Measurements from ENCODE around the gene PPP1R36.

DNA sequence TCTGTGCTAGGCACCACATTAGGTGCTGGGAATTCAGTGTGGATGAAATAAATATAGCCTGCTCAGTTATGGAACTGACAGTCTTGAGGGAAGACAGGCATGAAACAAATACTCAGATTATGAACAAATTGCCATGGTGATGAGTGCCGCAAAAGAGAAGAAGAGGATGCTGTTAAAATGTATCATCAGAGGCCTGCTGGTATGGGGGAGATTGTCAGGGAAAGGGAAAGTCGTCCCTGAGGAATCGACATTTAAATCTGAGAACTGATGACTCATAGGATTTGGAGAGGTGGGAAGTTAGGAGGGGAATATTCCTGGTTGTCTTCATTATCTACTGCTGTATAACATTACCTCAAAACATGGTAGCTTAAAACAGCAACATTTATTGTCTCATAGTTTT, 42.0 kb downstream of the PPP1R36 start:
- TF ChIP-seq POLR2AphosphoS5 (IDR thresholded peaks at IDR 0.05; ENCODE audit: low read depth, low read length): no peak
- TF ChIP-seq EZH2 (IDR thresholded peaks at IDR 0.05; ENCODE audit: low read depth, low read length, severe bottlenecking): no peak
- TF ChIP-seq BCL11A (IDR thresholded peaks at IDR 0.05; ENCODE audit: low read depth in 2 of 2, low read length in 2 of 2): no peak
- TF ChIP-seq, protein P1, sequence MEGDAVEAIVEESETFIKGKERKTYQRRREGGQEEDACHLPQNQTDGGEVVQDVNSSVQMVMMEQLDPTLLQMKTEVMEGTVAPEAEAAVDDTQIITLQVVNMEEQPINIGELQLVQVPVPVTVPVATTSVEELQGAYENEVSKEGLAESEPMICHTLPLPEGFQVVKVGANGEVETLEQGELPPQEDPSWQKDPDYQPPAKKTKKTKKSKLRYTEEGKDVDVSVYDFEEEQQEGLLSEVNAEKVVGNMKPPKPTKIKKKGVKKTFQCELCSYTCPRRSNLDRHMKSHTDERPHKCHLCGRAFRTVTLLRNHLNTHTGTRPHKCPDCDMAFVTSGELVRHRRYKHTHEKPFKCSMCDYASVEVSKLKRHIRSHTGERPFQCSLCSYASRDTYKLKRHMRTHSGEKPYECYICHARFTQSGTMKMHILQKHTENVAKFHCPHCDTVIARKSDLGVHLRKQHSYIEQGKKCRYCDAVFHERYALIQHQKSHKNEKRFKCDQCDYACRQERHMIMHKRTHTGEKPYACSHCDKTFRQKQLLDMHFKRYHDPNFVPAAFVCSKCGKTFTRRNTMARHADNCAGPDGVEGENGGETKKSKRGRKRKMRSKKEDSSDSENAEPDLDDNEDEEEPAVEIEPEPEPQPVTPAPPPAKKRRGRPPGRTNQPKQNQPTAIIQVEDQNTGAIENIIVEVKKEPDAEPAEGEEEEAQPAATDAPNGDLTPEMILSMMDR (IDR thresholded peaks at IDR 0.05; ENCODE audit: control extremely low read depth in 1 of 3, insufficient read depth in 1 of 3, low read depth in 1 of 3, low read length in 3 of 3): no peak
- no peak for TF ChIP-seq TAF1 (IDR thresholded peaks at IDR 0.05; ENCODE audit: low read depth, low read length)
- TF ChIP-seq, protein P2, sequence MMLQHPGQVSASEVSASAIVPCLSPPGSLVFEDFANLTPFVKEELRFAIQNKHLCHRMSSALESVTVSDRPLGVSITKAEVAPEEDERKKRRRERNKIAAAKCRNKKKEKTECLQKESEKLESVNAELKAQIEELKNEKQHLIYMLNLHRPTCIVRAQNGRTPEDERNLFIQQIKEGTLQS (IDR thresholded peaks at IDR 0.05; ENCODE audit: insufficient read depth, low read depth, low read length): no peak
- no peak for TF ChIP-seq EGR1 (IDR thresholded peaks at IDR 0.05; ENCODE audit: borderline replicate concordance, low read depth, low read length)
- TF ChIP-seq JUN (IDR thresholded peaks at IDR 0.05; ENCODE audit: low read depth, low read length): no peak
- no peak for TF ChIP-seq JUND (IDR thresholded peaks at IDR 0.05; ENCODE audit: low read length)
